A549 (cell line): Measurements from ENCODE around the gene MEIS1. TPM values are rescaled to one million over a fixed set of nuclear protein-coding genes. Genes with fewer than 3 reads are reported as not detected.

Experiments used
- ATAC-seq, 2 experiments: fragments of 200-7000 bp in 1 of 2; fragments of >200 bp in 1 of 2; cut with Nextera tagmentation in 1 of 2; cut with Tn5 transposase in 1 of 2; 3 replicates each; pipeline versions ENCODE4 v1.8.0 to v1.9.1; 2018 to 2020; ENCODE audit warnings: mild to moderate bottlenecking in 1 of 2, moderate library complexity in 1 of 2
- CTCF ChIA-PET: fragments of 300-600 bp; sonication (Branson Sonifier 250); formaldehyde crosslinking; extraction: SDS; loops from one replicate; lab custom pipeline; 2021; ENCODE audit warnings: antibody characterized with exemption, inconsistent platforms; lab: Yijun Ruan, JAX
- POLR2A ChIA-PET: fragments of 350-600 bp; formaldehyde crosslinking; extraction: SDS; loops from one replicate; lab custom pipeline; 2021; ENCODE audit warnings: antibody characterized with exemption, inconsistent platforms; lab: Yijun Ruan, JAX
- DNase-seq, 2 experiments: peaks; one replicate each; pipeline versions ENCODE4 v3.0.0 to v3.0.0-alpha.2; 2011 to 2016; ENCODE audit warnings: low read depth in 1 of 2, low spot score in 1 of 2
- FAIRE-seq: peaks from 2 replicates; lab custom pipeline; 2011; peaks lifted over from hg19 to GRCh38; lab: Jason Lieb, UNC
- H3K27ac ChIP-seq, 2 experiments: fragments of >200 bp; sonication (Bioruptor Twin); formaldehyde crosslinking; 3 replicates each; pipeline ENCODE4 v1.5.1; 2016 to 2017
- H3K4me1 ChIP-seq: fragments of >200 bp; sonication (Bioruptor Twin); formaldehyde crosslinking; 3 replicates; pipeline ENCODE4 v1.6.1; 2016
- H3K4me2 ChIP-seq: fragments of >200 bp; sonication (Bioruptor Twin); formaldehyde crosslinking; 3 replicates; pipeline ENCODE4 v1.6.1; 2016
- H3K4me3 ChIP-seq: fragments of >200 bp; sonication (Bioruptor Twin); formaldehyde crosslinking; 3 replicates; pipeline ENCODE4 v1.5.1; 2016
- H3K9me3 ChIP-seq: fragments of >200 bp; sonication (Bioruptor Twin); formaldehyde crosslinking; 3 replicates; pipeline ENCODE4 v1.6.1; 2016
- CBX8 ChIP-seq: fragments of 200-600 bp; sonication (generic); IDR thresholded peaks from 2 replicates; pipeline ENCODE4 v1.6.1; 2016
- CHD4 ChIP-seq: fragments of 200-600 bp; sonication (generic); IDR thresholded peaks from 2 replicates; pipeline ENCODE4 v1.6.1; 2016; ENCODE audit warnings: antibody characterized with exemption, mild to moderate bottlenecking, borderline replicate concordance
- EP300 ChIP-seq, 2 experiments: fragments of >200 bp; sonication (Bioruptor Twin); formaldehyde crosslinking; IDR thresholded peaks; 2 replicates in 1 of 2; 3 replicates in 1 of 2; pipeline ENCODE4 v1.6.1; 2016 to 2017
- FOSB ChIP-seq: fragments of 250-450 bp; sonication (Bioruptor Pico); IDR thresholded peaks from 2 replicates; pipeline ENCODE4 v1.5.0; 2020; ENCODE audit warnings: mild to moderate bottlenecking, moderate library complexity
- FOSL2 ChIP-seq, 2 experiments: fragments of 450-650 bp in 1 of 2; fragments of >200 bp in 1 of 2; sonication (Bioruptor Twin) in 1 of 2; formaldehyde crosslinking; IDR thresholded peaks; 2 replicates each; pipeline versions ENCODE4 v1.5.0 to v1.6.1; 2016 to 2020; ENCODE audit warnings: mild to moderate bottlenecking in 1 of 2, moderate library complexity in 1 of 2
- HDAC2 ChIP-seq: fragments of 200-600 bp; sonication (generic); IDR thresholded peaks from 2 replicates; pipeline ENCODE4 v1.6.1; 2016
- HOXA7 ChIP-seq: fragments of 250-450 bp; sonication (Bioruptor Pico); IDR thresholded peaks from 2 replicates; pipeline ENCODE4 v1.5.0; 2020; ENCODE audit warnings: mild to moderate bottlenecking, moderate library complexity
- JUN ChIP-seq, 2 experiments: fragments of >200 bp; sonication (Bioruptor Twin); formaldehyde crosslinking; IDR thresholded peaks; 2 replicates in 1 of 2; 3 replicates in 1 of 2; pipeline ENCODE4 v1.6.1; 2016 to 2017
- MYC ChIP-seq: IDR thresholded peaks from 2 replicates; pipeline ENCODE4 v1.6.1; 2012; ENCODE audit warnings: mild to moderate bottlenecking, inconsistent platforms, low read length, improper control_type of control experiment, borderline replicate concordance
- NFE2L2 ChIP-seq: fragments of 150-350 bp; conservative IDR thresholded peaks from 2 replicates; pipeline ENCODE4 v1.6.1; 2014; ENCODE audit warnings: low read length
- NR3C1 ChIP-seq: fragments of >200 bp; sonication (Bioruptor Twin); formaldehyde crosslinking; IDR thresholded peaks from 3 replicates; pipeline ENCODE4 v1.6.1; 2017
- RARB ChIP-seq: fragments of 250-450 bp; sonication (Bioruptor Pico); IDR thresholded peaks from 2 replicates; pipeline ENCODE4 v1.8.0; 2021; ENCODE audit warnings: mild to moderate bottlenecking, moderate library complexity
- RFX5 ChIP-seq: fragments of 450-650 bp; IDR thresholded peaks from 2 replicates; pipeline ENCODE4 v1.7.1; 2014; ENCODE audit warnings: antibody characterized with exemption, mild to moderate bottlenecking, moderate library complexity
- SREBF2 ChIP-seq: fragments of 450-650 bp; IDR thresholded peaks from 2 replicates; pipeline ENCODE4 v1.6.1; 2014; ENCODE audit warnings: mild to moderate bottlenecking, moderate library complexity
- TFCP2L1 ChIP-seq: fragments of 250-450 bp; sonication (Bioruptor Pico); IDR thresholded peaks from 2 replicates; pipeline ENCODE4 v1.5.0; 2021; ENCODE audit warnings: mild to moderate bottlenecking
- ZFP36 ChIP-seq: fragments of 450-650 bp; IDR thresholded peaks from 2 replicates; pipeline ENCODE4 v1.6.1; 2014; ENCODE audit warnings: borderline replicate concordance; ENCODE audit not compliant: partially characterized antibody
- WGBS: methylation state at CpG from one replicate; pipeline ENCODE4 v1.1.6; 2017; ENCODE audit errors: missing lambda C conversion rate; 5-methylcytosine and 5-hydroxymethylcytosine counted together
- polyA plus RNA-seq, 4 experiments: library from polyadenylated mRNA; depleted of rRNA in 3 of 4; stranded (reverse); fragments of >200 nt; fragmentation: RNase III in 1 of 4; extraction: RNeasy Plus Mini Kit Qiagen cat#74134 plus additional on column Dnase treatment in 1 of 4; gene quantifications; 2 replicates in 3 of 4; 3 replicates in 1 of 4; pipeline ENCODE4 v1.2.3, GENCODE V29; 2011 to 2017
- TF ChIP-seq, protein P1 (sequence below): IDR thresholded peaks from 2 replicates; pipeline ENCODE4 v1.6.1; 2012
- TF ChIP-seq, protein P2 (sequence below): fragments of 250-450 bp; sonication (Bioruptor Pico); IDR thresholded peaks from 2 replicates; pipeline ENCODE4 v1.5.0; 2021; ENCODE audit warnings: mild to moderate bottlenecking, moderate library complexity, borderline replicate concordance
- TF ChIP-seq, protein P3 (sequence below): IDR thresholded peaks from 2 replicates; pipeline ENCODE4 v1.6.1; 2012
- TF ChIP-seq, protein P4 (sequence below): fragments of >200 bp; sonication (Bioruptor Twin); formaldehyde crosslinking; IDR thresholded peaks from 2 replicates; pipeline ENCODE4 v1.6.1; 2016
- TF ChIP-seq, protein P5 (sequence below): fragments of 200-600 bp; sonication (generic); IDR thresholded peaks from 2 replicates; pipeline ENCODE4 v1.6.1; 2016; ENCODE audit warnings: antibody characterized with exemption, mild to moderate bottlenecking, moderate library complexity

MEIS1 gene
- polyA plus RNA-seq, 2 of the 4 experiments (the other 2 are of a cell fraction), result 1.9 to 4.2 TPM

DNA sequence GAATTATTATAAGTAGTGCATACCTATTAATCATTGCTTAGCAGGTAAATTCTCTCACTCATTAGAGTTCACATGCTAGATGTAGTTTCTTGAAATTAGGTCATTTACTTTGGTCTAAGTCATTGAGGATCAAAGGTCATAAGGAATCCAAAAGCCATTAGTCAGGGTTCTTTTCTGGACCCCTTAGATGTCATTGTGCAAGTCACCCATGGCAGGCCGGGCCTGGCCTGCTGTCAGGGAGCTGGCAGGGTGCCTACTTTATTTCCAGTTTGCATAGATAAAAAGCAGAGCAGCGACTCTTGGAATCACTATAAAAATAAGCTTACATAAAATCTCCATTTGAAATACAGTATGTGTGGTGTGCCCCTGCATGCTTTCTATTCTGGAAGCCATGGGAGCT lies 91.3 kb downstream of the MEIS1 start:
- Histone ChIP-seq H3K4me1 (0 out of 3 replicates have a peak, but pooled peaks cover 8% of the 10 kb centered on the region), H3K9me3 (no peaks in the 10 kb centered on the region), H3K4me3 (no peak overlapping the region), H3K4me2 (no peak overlapping the region), H3K27ac (no peak overlapping the region)
- 50% methylated on average over 2 of the region's 2 CpGs for WGBS
- no peak for FAIRE-seq
- ATAC-seq, result no peak
- DNase-seq, result no peak
- TF ChIP-seq HDAC2 (no peak), FOSL2 (IDR thresholded peaks at IDR 0.05) (no peak), FOSL2 (CRISPR knock-in tag; IDR thresholded peaks at IDR 0.05) (no peak), EP300 (IDR thresholded peaks at IDR 0.05) (no peak), HOXA7 (CRISPR knock-in tag) (no peak), NFE2L2 (no peak), ZFP36 (no peak), TFCP2L1 (CRISPR knock-in tag) (no peak), JUN (IDR thresholded peaks at IDR 0.05) (no peak), FOSB (CRISPR knock-in tag) (no peak), RFX5 (no peak), SREBF2 (no peak), MYC (no peak), RARB (no peak), CHD4 (no peak)
- TF ChIP-seq, protein P1, sequence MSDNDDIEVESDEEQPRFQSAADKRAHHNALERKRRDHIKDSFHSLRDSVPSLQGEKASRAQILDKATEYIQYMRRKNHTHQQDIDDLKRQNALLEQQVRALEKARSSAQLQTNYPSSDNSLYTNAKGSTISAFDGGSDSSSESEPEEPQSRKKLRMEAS, result no peak
- TF ChIP-seq, protein P2, sequence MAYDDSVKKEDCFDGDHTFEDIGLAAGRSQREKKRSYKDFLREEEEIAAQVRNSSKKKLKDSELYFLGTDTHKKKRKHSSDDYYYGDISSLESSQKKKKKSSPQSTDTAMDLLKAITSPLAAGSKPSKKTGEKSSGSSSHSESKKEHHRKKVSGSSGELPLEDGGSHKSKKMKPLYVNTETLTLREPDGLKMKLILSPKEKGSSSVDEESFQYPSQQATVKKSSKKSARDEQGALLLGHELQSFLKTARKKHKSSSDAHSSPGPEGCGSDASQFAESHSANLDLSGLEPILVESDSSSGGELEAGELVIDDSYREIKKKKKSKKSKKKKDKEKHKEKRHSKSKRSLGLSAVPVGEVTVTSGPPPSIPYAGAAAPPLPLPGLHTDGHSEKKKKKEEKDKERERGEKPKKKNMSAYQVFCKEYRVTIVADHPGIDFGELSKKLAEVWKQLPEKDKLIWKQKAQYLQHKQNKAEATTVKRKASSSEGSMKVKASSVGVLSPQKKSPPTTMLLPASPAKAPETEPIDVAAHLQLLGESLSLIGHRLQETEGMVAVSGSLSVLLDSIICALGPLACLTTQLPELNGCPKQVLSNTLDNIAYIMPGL (CRISPR knock-in tag), result no peak
- TF ChIP-seq, protein P3, sequence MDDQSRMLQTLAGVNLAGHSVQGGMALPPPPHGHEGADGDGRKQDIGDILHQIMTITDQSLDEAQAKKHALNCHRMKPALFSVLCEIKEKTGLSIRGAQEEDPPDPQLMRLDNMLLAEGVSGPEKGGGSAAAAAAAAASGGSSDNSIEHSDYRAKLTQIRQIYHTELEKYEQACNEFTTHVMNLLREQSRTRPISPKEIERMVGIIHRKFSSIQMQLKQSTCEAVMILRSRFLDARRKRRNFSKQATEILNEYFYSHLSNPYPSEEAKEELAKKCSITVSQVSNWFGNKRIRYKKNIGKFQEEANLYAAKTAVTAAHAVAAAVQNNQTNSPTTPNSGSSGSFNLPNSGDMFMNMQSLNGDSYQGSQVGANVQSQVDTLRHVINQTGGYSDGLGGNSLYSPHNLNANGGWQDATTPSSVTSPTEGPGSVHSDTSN, result no peak
- TF ChIP-seq, protein P4, sequence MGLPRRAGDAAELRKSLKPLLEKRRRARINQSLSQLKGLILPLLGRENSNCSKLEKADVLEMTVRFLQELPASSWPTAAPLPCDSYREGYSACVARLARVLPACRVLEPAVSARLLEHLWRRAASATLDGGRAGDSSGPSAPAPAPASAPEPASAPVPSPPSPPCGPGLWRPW, result no peak
- TF ChIP-seq, protein P5, sequence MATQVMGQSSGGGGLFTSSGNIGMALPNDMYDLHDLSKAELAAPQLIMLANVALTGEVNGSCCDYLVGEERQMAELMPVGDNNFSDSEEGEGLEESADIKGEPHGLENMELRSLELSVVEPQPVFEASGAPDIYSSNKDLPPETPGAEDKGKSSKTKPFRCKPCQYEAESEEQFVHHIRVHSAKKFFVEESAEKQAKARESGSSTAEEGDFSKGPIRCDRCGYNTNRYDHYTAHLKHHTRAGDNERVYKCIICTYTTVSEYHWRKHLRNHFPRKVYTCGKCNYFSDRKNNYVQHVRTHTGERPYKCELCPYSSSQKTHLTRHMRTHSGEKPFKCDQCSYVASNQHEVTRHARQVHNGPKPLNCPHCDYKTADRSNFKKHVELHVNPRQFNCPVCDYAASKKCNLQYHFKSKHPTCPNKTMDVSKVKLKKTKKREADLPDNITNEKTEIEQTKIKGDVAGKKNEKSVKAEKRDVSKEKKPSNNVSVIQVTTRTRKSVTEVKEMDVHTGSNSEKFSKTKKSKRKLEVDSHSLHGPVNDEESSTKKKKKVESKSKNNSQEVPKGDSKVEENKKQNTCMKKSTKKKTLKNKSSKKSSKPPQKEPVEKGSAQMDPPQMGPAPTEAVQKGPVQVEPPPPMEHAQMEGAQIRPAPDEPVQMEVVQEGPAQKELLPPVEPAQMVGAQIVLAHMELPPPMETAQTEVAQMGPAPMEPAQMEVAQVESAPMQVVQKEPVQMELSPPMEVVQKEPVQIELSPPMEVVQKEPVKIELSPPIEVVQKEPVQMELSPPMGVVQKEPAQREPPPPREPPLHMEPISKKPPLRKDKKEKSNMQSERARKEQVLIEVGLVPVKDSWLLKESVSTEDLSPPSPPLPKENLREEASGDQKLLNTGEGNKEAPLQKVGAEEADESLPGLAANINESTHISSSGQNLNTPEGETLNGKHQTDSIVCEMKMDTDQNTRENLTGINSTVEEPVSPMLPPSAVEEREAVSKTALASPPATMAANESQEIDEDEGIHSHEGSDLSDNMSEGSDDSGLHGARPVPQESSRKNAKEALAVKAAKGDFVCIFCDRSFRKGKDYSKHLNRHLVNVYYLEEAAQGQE, result no peak
- CTCF ChIA-PET, result no interaction called here
- POLR2A ChIA-PET, result no interaction called here

DNA sequence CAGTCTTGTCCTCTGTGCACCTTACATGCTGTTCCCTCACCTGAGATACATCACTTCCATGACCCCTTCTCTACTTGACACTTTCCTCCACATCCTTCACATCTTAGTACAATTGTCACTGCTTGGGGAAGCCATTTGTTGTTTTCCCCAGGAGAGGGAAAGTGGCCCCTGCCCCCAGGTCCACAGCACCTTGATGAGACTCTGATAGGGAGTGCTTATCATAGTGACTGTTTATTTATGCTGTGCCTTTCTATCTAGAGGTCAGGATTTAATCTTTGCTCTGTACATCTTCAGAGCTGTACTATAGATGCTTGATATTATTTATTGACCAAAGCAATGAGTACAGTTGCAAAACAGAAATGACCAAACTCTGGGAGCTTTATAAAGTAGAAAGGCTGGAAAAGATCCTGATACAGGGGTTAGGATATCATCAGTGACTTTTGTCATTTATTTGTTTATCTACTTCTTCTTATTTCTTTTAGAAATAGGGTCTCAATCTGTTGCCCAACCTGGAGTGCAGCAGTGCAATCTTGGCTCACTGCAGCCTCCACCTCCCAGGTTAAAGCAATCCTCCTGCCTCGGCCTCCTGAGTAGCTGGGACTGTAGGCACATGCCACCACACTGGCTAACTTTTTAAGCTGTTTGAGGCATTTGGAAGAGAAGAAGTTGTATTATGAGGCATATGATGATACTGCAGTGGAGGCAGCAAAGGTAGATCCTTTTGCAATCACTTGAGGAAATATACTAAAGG lies 94.2 kb downstream of the MEIS1 start:
- no peak for DNase-seq
- WGBS, result 73% methylated on average over 1 of the region's 1 CpG
- no peaks in the 10 kb centered on the region for H3K9me3 ChIP-seq
- H3K4me2 ChIP-seq, result no peak overlapping the region
- TF ChIP-seq, protein P1, result no peak
- TF ChIP-seq CBX8 (no peak), NR3C1 (no peak), FOSB (CRISPR knock-in tag) (no peak)
- ChIA-PET CTCF (interaction anchor here (1.0 to 1.5 kb wide), 3 partner anchors 9 to 46 kb away, joined by 3 to 4 read pairs (median 4); no protein-coding TSS in a partner anchor), POLR2A (no interaction called here)
- no peak overlapping the region for H3K27ac ChIP-seq
- no peak overlapping the region for H3K4me3 ChIP-seq
- no peak for ATAC-seq
- 0 out of 3 replicates have a peak, but pooled peaks cover 9% of the 10 kb centered on the region for H3K4me1 ChIP-seq
- FAIRE-seq, result no peak
